NCI-H2081 (cell line): ENCODE results near the gene PTGS2.
"Not testable (repeated sequence)": the region's sequence is repeated elsewhere in the genome, so short reads cannot be mapped to it uniquely, and the experiment has no call there.

Source experiments
- DNase-seq, 2 experiments: peaks; one replicate each; lab custom pipeline; 2025; lab: John Stamatoyannopoulos, UW

PTGS2 gene

GRCh38 chr1:186670297-186671135, 9.7 kb downstream of the PTGS2 start:
- no peak for DNase-seq

GRCh38 chr1:186669784-186670183, 10.4 kb downstream of the PTGS2 start:
- not testable (repeated sequence) for DNase-seq

DNA sequence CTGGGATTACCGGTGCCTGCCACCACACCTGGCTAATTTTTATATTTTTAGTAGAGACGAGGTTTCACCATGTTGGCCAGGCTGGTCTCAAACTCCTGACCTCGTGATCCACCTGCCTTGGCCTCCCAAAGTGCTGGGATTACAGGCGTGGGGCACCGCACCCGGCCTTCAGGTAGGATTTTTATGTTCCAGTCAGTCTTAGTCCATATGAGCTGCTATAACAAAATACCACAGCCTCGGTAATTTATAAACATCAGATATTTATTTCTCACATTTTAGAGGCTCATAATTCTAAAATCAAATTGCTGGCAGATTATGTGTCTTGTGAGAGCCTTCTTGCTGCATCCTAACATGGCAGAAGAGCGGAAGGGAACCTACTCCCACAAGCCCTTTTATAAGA, 16.0 kb downstream of the PTGS2 start:
- DNase-seq = not testable (repeated sequence)

GRCh38 chr1:186662752-186663151, 17.5 kb downstream of the PTGS2 start:
- no peak for DNase-seq

DNA sequence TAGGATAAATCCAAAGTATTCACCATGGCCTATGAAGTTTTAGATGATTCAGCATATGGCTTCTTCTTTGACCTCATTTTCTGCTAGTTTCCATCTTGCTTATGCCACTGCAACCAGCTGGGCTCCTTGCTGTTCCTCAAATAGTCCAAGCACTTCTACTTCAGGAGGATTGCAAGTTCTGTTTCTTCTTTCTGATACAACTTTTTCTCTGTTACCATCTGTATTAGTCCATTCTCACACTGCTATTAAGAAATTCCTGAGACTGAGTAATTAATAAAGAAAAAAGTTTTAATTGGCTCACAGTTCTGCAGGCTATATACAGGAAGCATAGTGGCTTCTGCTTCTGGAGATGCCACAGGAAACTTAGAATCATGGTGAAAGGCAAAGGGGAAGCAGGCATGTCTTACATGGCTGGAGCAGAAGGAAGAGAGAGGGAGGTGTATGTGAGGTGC, 20.3 kb downstream of the PTGS2 start:
- DNase-seq = no peak

DNA sequence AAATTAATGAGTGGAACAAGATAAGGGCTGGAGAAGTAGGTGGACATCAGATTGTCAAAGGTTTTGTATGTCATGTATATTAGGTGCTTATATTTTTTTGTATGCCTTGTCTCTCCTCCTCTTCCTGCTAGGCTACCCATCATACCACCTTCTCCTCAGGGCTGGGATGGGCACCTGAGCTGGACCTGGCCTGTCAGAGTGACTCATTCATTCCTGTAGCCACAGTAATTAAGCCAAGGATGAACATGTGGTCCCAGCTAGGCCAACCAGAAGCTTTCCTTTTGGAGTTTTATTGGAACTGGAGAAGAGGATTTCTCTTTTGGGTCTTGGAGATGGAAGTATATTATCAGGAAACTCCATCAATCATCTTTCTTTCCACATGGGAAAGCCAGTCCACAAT, 21.2 kb downstream of the PTGS2 start:
- no peak for DNase-seq

- no peak for DNase-seq
These were observed 22.7 kb downstream of the PTGS2 start for GRCh38 chr1:186657481-186657880.

- no peak for DNase-seq
These were observed 24.3 kb downstream of the PTGS2 start for GRCh38 chr1:186655876-186656275.

GRCh38 chr1:186654741-186655140, 25.5 kb downstream of the PTGS2 start:
- DNase-seq = no peak

DNA sequence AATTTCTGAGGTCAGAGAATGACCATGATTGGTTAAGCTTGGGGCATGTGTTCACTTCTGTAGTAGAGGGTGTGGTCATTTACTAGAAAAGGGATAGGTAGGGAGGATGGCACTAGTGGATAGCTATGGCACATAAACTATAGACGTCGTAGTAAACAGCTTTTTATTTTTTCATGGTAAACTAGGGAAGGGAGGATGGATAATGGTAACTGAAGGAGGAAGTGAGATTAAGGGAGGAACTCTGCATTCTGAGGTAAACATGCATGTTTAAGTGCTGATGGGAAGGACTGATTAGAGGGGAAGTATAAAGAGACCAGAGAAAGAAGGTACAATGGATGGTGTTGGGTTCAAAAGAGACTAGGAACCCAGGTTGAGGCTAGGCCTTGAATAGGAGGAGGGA, 26.9 kb downstream of the PTGS2 start:
- DNase-seq = no peak

DNA sequence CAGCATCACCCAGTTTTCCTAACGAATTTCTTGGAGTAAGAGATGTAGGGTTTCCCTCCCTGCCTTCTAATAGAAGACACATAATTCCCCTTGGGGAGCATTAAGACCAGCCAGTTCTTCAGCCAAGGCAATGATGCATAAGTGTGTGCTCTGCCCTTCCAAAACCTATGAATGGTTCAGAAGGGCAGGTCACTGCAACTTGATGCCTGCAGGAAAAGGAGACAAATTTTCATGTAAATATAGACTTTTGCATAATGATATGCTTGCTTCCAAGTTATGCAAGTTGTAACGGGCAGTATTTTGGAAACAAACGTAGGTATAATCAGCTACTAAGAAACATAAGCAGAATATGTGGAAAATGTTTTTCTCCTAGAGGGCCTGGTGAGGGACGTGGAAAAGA, 31.6 kb downstream of the PTGS2 start:
- DNase-seq = no peak

- DNase-seq = not testable (repeated sequence)
These were observed 32.2 kb downstream of the PTGS2 start for GRCh38 chr1:186647985-186648384.

GRCh38 chr1:186643614-186644013, 36.6 kb downstream of the PTGS2 start:
- no peak for DNase-seq

GRCh38 chr1:186637567-186637966, 42.7 kb downstream of the PTGS2 start:
- not testable (repeated sequence) for DNase-seq

DNA sequence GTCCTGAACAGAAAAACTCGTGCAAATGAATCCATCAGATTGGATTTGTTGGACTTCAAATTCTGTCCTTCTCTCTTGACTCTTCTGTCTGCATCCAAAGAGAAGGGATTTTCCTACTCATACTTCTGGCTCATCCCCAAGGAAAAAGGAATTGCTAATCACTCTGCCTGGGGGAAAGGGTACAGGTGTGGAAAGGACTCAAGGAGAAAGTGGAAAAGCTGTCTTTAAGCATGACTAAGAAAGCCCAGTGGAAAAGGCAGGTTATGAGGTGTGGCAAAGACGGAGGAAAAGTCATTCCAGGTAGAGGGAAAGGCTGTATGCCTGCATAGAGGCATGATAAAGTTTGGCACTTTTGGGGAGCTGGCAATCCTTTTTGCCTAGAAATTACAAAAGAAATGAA, 43.4 kb downstream of the PTGS2 start:
- DNase-seq = no peak

GRCh38 chr1:186634511-186634910, 45.7 kb downstream of the PTGS2 start:
- no peak for DNase-seq

- no peak for DNase-seq
These were observed 47.1 kb downstream of the PTGS2 start for GRCh38 chr1:186633116-186633515.

GRCh38 chr1:186629341-186629740, 50.9 kb downstream of the PTGS2 start:
- DNase-seq = no peak

- no peak for DNase-seq
These were observed 51.3 kb downstream of the PTGS2 start for GRCh38 chr1:186628910-186629309.

DNA sequence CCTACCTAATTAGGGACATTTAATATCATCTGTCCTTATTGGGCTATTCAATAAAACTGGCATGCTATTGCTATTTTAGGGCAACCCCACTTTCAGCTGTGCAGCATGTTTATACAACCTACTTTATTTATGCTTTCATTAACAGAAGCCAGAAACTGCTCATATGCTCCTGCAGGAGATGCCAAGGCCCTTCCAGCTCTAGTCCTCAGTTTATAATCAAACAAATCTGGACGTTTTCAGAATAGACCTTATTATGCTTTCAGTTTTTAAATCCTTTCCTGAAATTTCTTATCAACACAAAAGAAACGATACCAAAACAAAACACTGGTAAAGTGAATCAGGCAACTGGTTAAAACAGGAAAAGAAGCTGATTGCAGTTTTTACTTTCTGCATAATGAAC, 53.2 kb downstream of the PTGS2 start:
- no peak for DNase-seq

- no peak for DNase-seq
These were observed 53.8 kb downstream of the PTGS2 start for GRCh38 chr1:186626356-186626932.

GRCh38 chr1:186623551-186623950, 56.7 kb downstream of the PTGS2 start:
- DNase-seq = no peak
